H9 (cell line): ENCODE measurements around the gene KREMEN1. TPM values are rescaled to one million over a fixed set of nuclear protein-coding genes. Genes with fewer than 3 reads are reported as not detected.
A peak's percentile ranks its signal among the peaks of the same experiment; 100 is the strongest.

ENCODE experiments used
- DNase-seq: peaks from one replicate; pipeline ENCODE4 v3.0.0-alpha.2; 2017
- H2AFZ ChIP-seq: one replicate; pipeline ENCODE4 v1.6.1; 2013; ENCODE audit warnings: mild to moderate bottlenecking, low read length, control low read depth, moderate library complexity
- H2AK5ac ChIP-seq: 2 replicates; pipeline ENCODE4 v1.6.1; 2013; ENCODE audit warnings: low read length, control low read depth, mixed read lengths; ENCODE audit not compliant: insufficient read length
- H2BK120ac ChIP-seq: one replicate; pipeline ENCODE4 v1.6.1; 2013; ENCODE audit warnings: low read depth, mild to moderate bottlenecking, low read length, control low read depth, inconsistent platforms; ENCODE audit not compliant: poor library complexity, severe bottlenecking
- H2BK12ac ChIP-seq: 2 replicates; pipeline ENCODE4 v1.6.1; 2013; ENCODE audit warnings: low read length, control low read depth, mixed read lengths, low read depth; ENCODE audit not compliant: insufficient read length
- H2BK15ac ChIP-seq: 2 replicates; pipeline ENCODE4 v1.6.1; 2013; ENCODE audit warnings: low read depth, low read length, control low read depth
- H2BK20ac ChIP-seq: one replicate; pipeline ENCODE4 v1.6.1; 2013; ENCODE audit warnings: low read depth, mild to moderate bottlenecking, low read length, control low read depth, inconsistent platforms; ENCODE audit not compliant: poor library complexity, severe bottlenecking
- H2BK5ac ChIP-seq: 2 replicates; pipeline ENCODE4 v1.6.1; 2013; ENCODE audit warnings: low read length, control low read depth, mixed read lengths; ENCODE audit not compliant: insufficient read length
- H3K14ac ChIP-seq: 2 replicates; pipeline ENCODE4 v1.6.1; 2013; ENCODE audit warnings: low read length, control low read depth; ENCODE audit not compliant: insufficient read depth
- H3K18ac ChIP-seq: 2 replicates; pipeline ENCODE4 v1.6.1; 2013; ENCODE audit warnings: low read depth, mild to moderate bottlenecking, mixed read lengths, low read length, control low read depth; ENCODE audit not compliant: insufficient read length
- H3K23ac ChIP-seq: 2 replicates; pipeline ENCODE4 v1.6.1; 2013; ENCODE audit warnings: low read length, control low read depth, mixed read lengths, low read depth; ENCODE audit not compliant: insufficient read length
- H3K23me2 ChIP-seq: 2 replicates; pipeline ENCODE4 v1.6.1; 2013; ENCODE audit warnings: low read depth, mild to moderate bottlenecking, mixed read lengths, low read length, control low read depth; ENCODE audit not compliant: insufficient read length, poor library complexity, severe bottlenecking
- H3K27ac ChIP-seq: 2 replicates; pipeline ENCODE4 v1.5.1; 2013; ENCODE audit warnings: low read length, control low read depth, mixed read lengths, low read depth; ENCODE audit not compliant: insufficient read length
- H3K27me3 ChIP-seq: 2 replicates; pipeline ENCODE4 v1.6.1; 2013; ENCODE audit warnings: low read length, control low read depth, inconsistent platforms; ENCODE audit not compliant: insufficient read depth
- H3K4ac ChIP-seq: 2 replicates; pipeline ENCODE4 v1.6.1; 2013; ENCODE audit warnings: low read depth, mild to moderate bottlenecking, control low read depth, inconsistent platforms, low read length, moderate library complexity
- H3K4me1 ChIP-seq: 2 replicates; pipeline ENCODE4 v1.6.1; 2013; ENCODE audit warnings: low read length, control low read depth, inconsistent platforms; ENCODE audit not compliant: insufficient read depth
- H3K4me2 ChIP-seq: 2 replicates; pipeline ENCODE4 v1.6.1; 2013; ENCODE audit warnings: low read length, control low read depth, mixed read lengths; ENCODE audit not compliant: insufficient read length, insufficient read depth
- H3K56ac ChIP-seq: 2 replicates; pipeline ENCODE4 v1.6.1; 2013; ENCODE audit warnings: low read depth, mild to moderate bottlenecking, mixed read lengths, low read length, control low read depth; ENCODE audit not compliant: insufficient read length
- H3K79me1 ChIP-seq: 2 replicates; pipeline ENCODE4 v1.6.1; 2013; ENCODE audit warnings: low read depth, mild to moderate bottlenecking, moderate library complexity, low read length, control low read depth, inconsistent platforms; ENCODE audit not compliant: insufficient read depth, poor library complexity, severe bottlenecking
- H3K79me2 ChIP-seq: 2 replicates; pipeline ENCODE4 v1.6.1; 2013; ENCODE audit warnings: low read length, control low read depth, inconsistent platforms; ENCODE audit not compliant: insufficient read depth
- H3K9ac ChIP-seq: 2 replicates; pipeline ENCODE4 v1.6.1; 2013; ENCODE audit warnings: low read length, control low read depth, mixed read lengths; ENCODE audit not compliant: insufficient read length; ENCODE audit errors: extremely low read depth
- H3K9me3 ChIP-seq: one replicate; pipeline ENCODE4 v1.6.1; 2013; ENCODE audit warnings: low read depth, low read length, inconsistent platforms; ENCODE audit not compliant: control insufficient read depth
- H3T11ph ChIP-seq: one replicate; pipeline ENCODE4 v1.6.1; 2013; ENCODE audit warnings: mild to moderate bottlenecking, low read length, control low read depth, inconsistent platforms
- H4K20me1 ChIP-seq: one replicate; pipeline ENCODE4 v1.6.1; 2013; ENCODE audit not compliant: control insufficient read depth, insufficient read length, insufficient read depth
- H4K5ac ChIP-seq: 2 replicates; pipeline ENCODE4 v1.6.1; 2013; ENCODE audit warnings: low read depth, mild to moderate bottlenecking, mixed read lengths, low read length, control low read depth; ENCODE audit not compliant: insufficient read length
- H4K8ac ChIP-seq: replicated peaks from 2 replicates; pipeline ENCODE4 v1.6.1; 2013; ENCODE audit warnings: low read length, control low read depth, mixed read lengths, low read depth; ENCODE audit not compliant: insufficient read length
- H4K91ac ChIP-seq: 2 replicates; pipeline ENCODE4 v1.6.1; 2013; ENCODE audit warnings: low read depth, mild to moderate bottlenecking, moderate library complexity, mixed read lengths, low read length, control low read depth; ENCODE audit not compliant: insufficient read length
- H3K27ac Mint-ChIP-seq, 3 experiments: 2 replicates in 2 of 3; 3 replicates in 1 of 3; pipeline ENCODE4 v1.8.0; 2020 to 2021; ENCODE audit warnings: mixed read lengths in 3 of 3, mild to moderate bottlenecking in 1 of 3, moderate library complexity in 1 of 3
- H3K27me3 Mint-ChIP-seq: 2 replicates; pipeline ENCODE4 v1.8.0; 2021; ENCODE audit warnings: low read depth, mild to moderate bottlenecking, moderate library complexity, mixed read lengths
- H3K36me3 Mint-ChIP-seq, 3 experiments: 2 replicates in 2 of 3; 3 replicates in 1 of 3; pipeline ENCODE4 v1.8.0; 2020 to 2021; ENCODE audit warnings: low read depth in 3 of 3, mixed read lengths in 3 of 3; ENCODE audit not compliant: insufficient read depth in 1 of 3
- H3K4me1 Mint-ChIP-seq, 2 experiments: 2 replicates each; pipeline ENCODE4 v1.8.0; 2020; ENCODE audit warnings: mixed read lengths in 2 of 2
- H3K4me3 Mint-ChIP-seq, 2 experiments: 2 replicates in 1 of 2; 3 replicates in 1 of 2; pipeline ENCODE4 v1.8.0; 2020 to 2021; ENCODE audit warnings: mild to moderate bottlenecking in 2 of 2, mixed read lengths in 2 of 2, moderate library complexity in 1 of 2
- H3K9me3 Mint-ChIP-seq, 2 experiments: 2 replicates in 1 of 2; 3 replicates in 1 of 2; pipeline ENCODE4 v1.8.0; 2020; ENCODE audit warnings: mild to moderate bottlenecking in 2 of 2, mixed read lengths in 2 of 2, moderate library complexity in 1 of 2
- WGBS: extraction: QIAGEN DNeasy Blood & Tissue Kit; methylation state at CpG from one replicate; pipeline ENCODE4 v1.1.7; 2013; ENCODE audit warnings: missing lambda C conversion rate, low lambda C conversion rate, mixed read lengths; ENCODE audit not compliant: insufficient read length; ENCODE audit errors: extremely low coverage; 5-methylcytosine and 5-hydroxymethylcytosine counted together
- total RNA-seq: library from RNA; stranded (reverse); gene quantifications from 2 replicates; pipeline ENCODE4 v1.2.1, GENCODE V29; 2021
- TF ChIP-seq, protein P1 (sequence below): fragments of 200-600 bp; sonication (generic); conservative IDR thresholded peaks from 3 replicates; pipeline ENCODE4 v1.8.0; 2021; ENCODE audit warnings: antibody characterized with exemption, mild to moderate bottlenecking

KREMEN1 gene
- total RNA-seq, 1 experiment from 2014 or later, result 2.4 TPM

DNA sequence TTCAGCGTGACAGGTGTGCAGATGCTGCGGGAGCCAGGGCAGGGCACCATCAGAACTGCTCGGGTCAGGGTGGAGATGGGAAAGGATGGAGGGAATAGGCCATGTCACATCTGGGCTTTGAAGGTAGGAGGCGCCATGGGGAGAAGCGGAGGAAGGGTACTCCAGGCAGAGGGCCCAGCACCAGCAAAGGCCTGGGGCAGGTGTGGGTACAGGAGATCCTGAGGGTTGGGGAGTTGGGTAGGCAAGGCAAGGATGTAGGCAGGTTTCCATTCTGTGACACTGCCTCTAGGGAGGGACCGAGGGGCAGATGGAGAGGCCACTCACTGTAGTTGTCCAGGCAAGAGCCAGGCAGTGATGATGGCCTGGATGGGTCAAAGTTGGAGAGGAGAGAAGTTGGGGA is 141.4 kb downstream of the KREMEN1 start:
- H3K4ac ChIP-seq, result no peak overlapping the region
- H3K9me3 ChIP-seq, result no peaks in the 10 kb centered on the region
- H4K8ac ChIP-seq, result no peak overlapping the region
- no peaks in the 10 kb centered on the region for H3K23me2 ChIP-seq
- no peak overlapping the region for H3K23ac ChIP-seq
- H3K14ac ChIP-seq, result no peak overlapping the region
- Mint-ChIP-seq H3K36me3 (no peaks in the 10 kb centered on the region), H3K9me3 (no peaks in the 10 kb centered on the region), H3K4me1 (peaks cover 26 to 37% of the 10 kb centered on the region in 2 experiments), H3K4me3 (peak overlapping the region in 1 of 2 experiments; percentile 32; a peak in 1 of 5 replicates), H3K27ac (no peak overlapping the region), H3K27me3 (peaks cover 3% of the 10 kb centered on the region; the same call in 1 of the 2 replicates)
- H4K5ac ChIP-seq, result no peak overlapping the region
- DNase-seq, result no peak
- no peaks in the 10 kb centered on the region for H3K27me3 ChIP-seq
- no peak overlapping the region for H2BK15ac ChIP-seq
- H3K56ac ChIP-seq, result no peak overlapping the region
- WGBS, result no CpG with 5 or more reads among the region's 6 CpGs
- no peak overlapping the region for H3K27ac ChIP-seq
- no peak overlapping the region for H2BK20ac ChIP-seq
- no peak overlapping the region for H2BK12ac ChIP-seq
- no peak overlapping the region for H3K18ac ChIP-seq
- no peak overlapping the region for H2BK120ac ChIP-seq
- no peak overlapping the region for H2AK5ac ChIP-seq
- no peaks in the 10 kb centered on the region for H3K79me1 ChIP-seq
- H4K20me1 ChIP-seq, result no peaks in the 10 kb centered on the region
- no peak overlapping the region for H3K4me2 ChIP-seq
- H3K4me1 ChIP-seq, result no peaks in the 10 kb centered on the region; the same call in 1 of the 2 replicates
- TF ChIP-seq, protein P1, sequence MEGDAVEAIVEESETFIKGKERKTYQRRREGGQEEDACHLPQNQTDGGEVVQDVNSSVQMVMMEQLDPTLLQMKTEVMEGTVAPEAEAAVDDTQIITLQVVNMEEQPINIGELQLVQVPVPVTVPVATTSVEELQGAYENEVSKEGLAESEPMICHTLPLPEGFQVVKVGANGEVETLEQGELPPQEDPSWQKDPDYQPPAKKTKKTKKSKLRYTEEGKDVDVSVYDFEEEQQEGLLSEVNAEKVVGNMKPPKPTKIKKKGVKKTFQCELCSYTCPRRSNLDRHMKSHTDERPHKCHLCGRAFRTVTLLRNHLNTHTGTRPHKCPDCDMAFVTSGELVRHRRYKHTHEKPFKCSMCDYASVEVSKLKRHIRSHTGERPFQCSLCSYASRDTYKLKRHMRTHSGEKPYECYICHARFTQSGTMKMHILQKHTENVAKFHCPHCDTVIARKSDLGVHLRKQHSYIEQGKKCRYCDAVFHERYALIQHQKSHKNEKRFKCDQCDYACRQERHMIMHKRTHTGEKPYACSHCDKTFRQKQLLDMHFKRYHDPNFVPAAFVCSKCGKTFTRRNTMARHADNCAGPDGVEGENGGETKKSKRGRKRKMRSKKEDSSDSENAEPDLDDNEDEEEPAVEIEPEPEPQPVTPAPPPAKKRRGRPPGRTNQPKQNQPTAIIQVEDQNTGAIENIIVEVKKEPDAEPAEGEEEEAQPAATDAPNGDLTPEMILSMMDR, result peak; percentile 30; the same call in 2 of the 3 replicates
- no peak overlapping the region for H3T11ph ChIP-seq
- H2BK5ac ChIP-seq, result no peak overlapping the region
- H3K79me2 ChIP-seq, result no peaks in the 10 kb centered on the region
- no peak overlapping the region for H3K9ac ChIP-seq
- H4K91ac ChIP-seq, result no peak overlapping the region
- H2AFZ ChIP-seq, result no peak overlapping the region
